Spinal cord (tissue), 10 donors: ENCODE data around the gene DOC2B. TPM values are rescaled to one million over a fixed set of nuclear protein-coding genes. Genes with fewer than 3 reads are reported as not detected.
"Not testable (repeated sequence)": the region's sequence is repeated elsewhere in the genome, so short reads cannot be mapped to it uniquely, and the experiment has no call there.

Experiments used
- DNase-seq, 6 donors: peaks; one replicate each; pipeline versions ENCODE4 v3.0.0 to v3.0.0-alpha.2; 2013 to 2015; ENCODE audit warnings: low spot score in 6 of 6, low read depth in 4 of 6
- H3K27ac ChIP-seq: one replicate; pipeline ENCODE4 v1.5.1; 2013; ENCODE audit warnings: low read depth, low read length, control low read depth
- H3K27me3 ChIP-seq: one replicate; pipeline ENCODE4 v1.6.1; 2013; ENCODE audit warnings: low read length; ENCODE audit not compliant: control insufficient read depth, insufficient read depth
- H3K36me3 ChIP-seq: one replicate; pipeline ENCODE4 v1.6.1; 2013; ENCODE audit warnings: low read length; ENCODE audit not compliant: control insufficient read depth, insufficient read depth
- H3K4me1 ChIP-seq: one replicate; pipeline ENCODE4 v1.6.1; 2013; ENCODE audit warnings: low read length; ENCODE audit not compliant: control insufficient read depth, insufficient read depth
- H3K4me3 ChIP-seq: one replicate; pipeline ENCODE4 v1.5.1; 2013; ENCODE audit warnings: low read depth, low read length, control low read depth
- H3K9me3 ChIP-seq: one replicate; pipeline ENCODE4 v1.6.1; 2013; ENCODE audit warnings: low read length; ENCODE audit not compliant: control insufficient read depth, insufficient read depth
- WGBS: methylation state at CpG from one replicate; pipeline ENCODE4 v1.1.5; 2013; ENCODE audit warnings: missing lambda C conversion rate; ENCODE audit not compliant: insufficient coverage; 5-methylcytosine and 5-hydroxymethylcytosine counted together
- polyA plus RNA-seq, 2 donors: library from polyadenylated mRNA; unstranded; fragments of 120-200 nt; gene quantifications; one replicate each; pipeline ENCODE4 v1.2.1, GENCODE V29; 2013; ENCODE audit not compliant: insufficient read length in 2 of 2
- total RNA-seq, 2 donors: library from RNA; depleted of rRNA in 1 of 2; stranded (reverse); fragments of 120-200 nt in 1 of 2; fragments of >200 nt in 1 of 2; gene quantifications; one replicate each; pipeline versions ENCODE4 v1.2.3 to v1.2.4, GENCODE V29; 2013 to 2014
- donor health status: healthy.

The DOC2B gene
- total and polyA plus RNA-seq, 4 donors, result 11.5 to 60.9 (median 41.0) TPM

DNA sequence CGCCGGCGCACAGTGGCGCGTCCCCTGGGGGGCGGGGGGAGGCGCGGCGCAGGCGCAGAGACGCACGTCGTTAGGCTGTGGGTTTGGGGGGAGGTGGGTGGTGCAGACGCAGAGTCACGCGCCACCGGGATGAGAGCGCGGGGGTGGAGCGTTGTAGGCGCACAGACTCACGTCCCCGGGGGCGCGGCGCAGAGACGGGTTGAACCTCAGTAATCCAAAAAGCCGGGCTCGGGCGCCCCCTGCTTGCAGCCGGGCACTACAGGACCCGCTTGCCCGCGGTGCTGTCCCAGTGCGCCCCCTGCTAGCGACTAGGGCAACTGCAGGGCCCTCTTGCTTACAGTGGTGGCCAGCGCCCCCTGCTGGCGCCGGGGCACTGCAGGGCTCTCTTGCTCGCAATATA is 47.5 kb downstream of the DOC2B start:
- no CpG with 5 or more reads among the region's 40 CpGs for WGBS
- not testable (repeated sequence) for H3K27me3 ChIP-seq, H3K4me1 ChIP-seq, DNase-seq, H3K36me3 ChIP-seq, H3K4me3 ChIP-seq, H3K9me3 ChIP-seq, H3K27ac ChIP-seq

GRCh38 chr17:118339-118917 is 63.0 kb downstream of the DOC2B start:
- WGBS, result no CpG with 5 or more reads among the region's 20 CpGs
- H3K4me3 ChIP-seq, H3K36me3 ChIP-seq, H3K9me3 ChIP-seq, DNase-seq, H3K27ac ChIP-seq, H3K4me1 ChIP-seq, H3K27me3 ChIP-seq: not testable (repeated sequence)

DNA sequence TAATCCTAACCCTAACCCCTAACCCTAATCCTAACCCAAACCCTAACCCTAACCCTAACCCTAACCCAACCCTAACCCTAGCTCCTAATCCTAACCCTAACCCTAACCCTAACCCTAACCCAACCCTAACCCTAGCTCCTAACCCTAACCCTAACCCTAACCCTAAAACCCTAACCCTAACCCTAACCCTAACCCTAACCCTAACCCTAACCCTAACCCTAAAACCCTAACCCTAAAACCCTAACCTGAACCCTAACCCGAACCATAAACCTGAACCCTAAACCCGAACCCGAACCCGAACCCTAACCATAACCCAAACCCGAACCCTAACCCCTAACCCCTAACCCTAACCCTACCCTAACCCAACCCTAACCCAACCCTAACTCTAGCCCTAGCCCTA is 68.3 kb downstream of the DOC2B start:
- not testable (repeated sequence) for H3K4me1 ChIP-seq, H3K27me3 ChIP-seq, H3K9me3 ChIP-seq, H3K27ac ChIP-seq, H3K36me3 ChIP-seq, H3K4me3 ChIP-seq
- no CpG with 5 or more reads among the region's 5 CpGs for WGBS
- peak in 3 of 6 donors; percentile 0 to 47 (median 12) for DNase-seq

Other genes starting within 250 kb of the DOC2B start
- gene SCGB1C2, start 44.1 kb downstream of the DOC2B start, total RNA-seq, result not detected
- not detected for gene SCGB1C2, start 44.1 kb downstream of the DOC2B start, polyA plus RNA-seq
- 1 to 10 TPM; 4.9 to 5.9 TPM for gene RPH3AL, start 171.2 kb upstream of the DOC2B start, total RNA-seq
- 1 to 10 TPM; 4.7 to 5.7 TPM for gene RPH3AL, start 171.2 kb upstream of the DOC2B start, polyA plus RNA-seq